HG03571 (cell line): Measurements from ENCODE around the gene TK1.

ENCODE experiments used
- ATAC-seq: cut with Tn5 transposase; IDR thresholded peaks from one replicate; pipeline ENCODE4 v1.9.1; 2021; ENCODE audit not compliant: unreplicated experiment

TK1 gene

GRCh38 chr17:78125138-78125913 is 61.5 kb downstream of the TK1 start:
- ATAC-seq, result no peak

- ATAC-seq, result no peak
Observed at GRCh38 chr17:78124836-78125137, 62.1 kb downstream of the TK1 start.
